ENCODE measurements around the gene L3HYPDH.
"Not testable (repeated sequence)": the region's sequence is repeated elsewhere in the genome, so short reads cannot be mapped to it uniquely, and the experiment has no call there.

L3HYPDH gene

GRCh38 chr14:59478540-59478939 lies 5.7 kb downstream of the L3HYPDH start:
- no peak for DNase-seq (ENCODE audit: low spot score)

GRCh38 chr14:59475709-59476108 lies 8.5 kb downstream of the L3HYPDH start:
- no peak for DNase-seq (ENCODE audit: low spot score)

- DNase-seq (ENCODE audit: low spot score), result no peak
These were observed 10.0 kb downstream of the L3HYPDH start for GRCh38 chr14:59474172-59474571.

- DNase-seq (ENCODE audit: low spot score), result no peak
These were observed 18.7 kb downstream of the L3HYPDH start, which contains the start of gene GPR135 for GRCh38 chr14:59465316-59466135. Gene GPR135, minus strand, starts transcription at chr14:59465380. Its CDS starts 154 bp downstream, at chr14:59465226.

- DNase-seq (ENCODE audit: low spot score), result no peak
These were observed 19.5 kb downstream of the L3HYPDH start for GRCh38 chr14:59464486-59465315.

GRCh38 chr14:59463787-59464485 lies 20.3 kb downstream of the L3HYPDH start:
- no peak for DNase-seq (ENCODE audit: low spot score)

GRCh38 chr14:59461891-59462290 lies 22.3 kb downstream of the L3HYPDH start:
- DNase-seq (ENCODE audit: low spot score), result no peak

- no peak for DNase-seq (ENCODE audit: low spot score)
These were observed 23.8 kb downstream of the L3HYPDH start for GRCh38 chr14:59460378-59460777.

GRCh38 chr14:59458486-59458885 lies 25.7 kb downstream of the L3HYPDH start:
- no peak for DNase-seq (ENCODE audit: low spot score)

- DNase-seq (ENCODE audit: low spot score), result no peak
These were observed 28.8 kb downstream of the L3HYPDH start for GRCh38 chr14:59455411-59455810.

- DNase-seq (ENCODE audit: low spot score), result no peak
These were observed 30.1 kb downstream of the L3HYPDH start for GRCh38 chr14:59454139-59454538.

- DNase-seq (ENCODE audit: low spot score), result no peak
These were observed 32.4 kb downstream of the L3HYPDH start for GRCh38 chr14:59451849-59452248.

GRCh38 chr14:59450716-59451115 lies 33.5 kb downstream of the L3HYPDH start:
- DNase-seq (ENCODE audit: low spot score), result no peak

GRCh38 chr14:59448673-59449072 lies 35.5 kb downstream of the L3HYPDH start:
- not testable (repeated sequence) for DNase-seq (ENCODE audit: low spot score)

- no peak for DNase-seq (ENCODE audit: low spot score)
These were observed 44.8 kb downstream of the L3HYPDH start for GRCh38 chr14:59439256-59439965.

GRCh38 chr14:59438195-59438647 lies 46.0 kb downstream of the L3HYPDH start:
- no peak for DNase-seq (ENCODE audit: low spot score)

- DNase-seq (ENCODE audit: low spot score), result no peak
These were observed 48.2 kb downstream of the L3HYPDH start for GRCh38 chr14:59435987-59436386.

- no peak for DNase-seq (ENCODE audit: low spot score)
These were observed 49.1 kb downstream of the L3HYPDH start for GRCh38 chr14:59435101-59435500.

GRCh38 chr14:59429790-59430189 lies 54.4 kb downstream of the L3HYPDH start:
- DNase-seq (ENCODE audit: low spot score), result no peak

- no peak for DNase-seq (ENCODE audit: low spot score)
These were observed 55.6 kb downstream of the L3HYPDH start for GRCh38 chr14:59428581-59429012.

Data from hematopoietic multipotent progenitor cell treated with erythropoietin and hydrocortisone succinate and interleukin-3 and kit ligand, for 15 days (in vitro differentiated cells).